Hepatocyte (in vitro differentiated cells): Measurements from ENCODE around the gene EIF1AY. TPM values are rescaled to one million over a fixed set of nuclear protein-coding genes. Genes with fewer than 3 reads are reported as not detected.

Source experiments
- DNase-seq: peaks from one replicate; pipeline ENCODE4 v3.0.0-alpha.2; 2016; ENCODE audit warnings: low spot score
- H2AFZ ChIP-seq: fragments of 200-600 bp; sonication (generic); 2 replicates; pipeline ENCODE4 v1.6.0; 2016; ENCODE audit warnings: antibody characterized with exemption, mild to moderate bottlenecking
- H3K27ac ChIP-seq: fragments of 200-600 bp; sonication (generic); 2 replicates; pipeline ENCODE4 v1.5.1; 2016; ENCODE audit warnings: mild to moderate bottlenecking
- H3K27me3 ChIP-seq: fragments of 200-600 bp; sonication (generic); 2 replicates; pipeline ENCODE4 v1.6.1; 2016
- H3K36me3 ChIP-seq: fragments of 200-600 bp; sonication (generic); replicated peaks from 2 replicates; pipeline ENCODE4 v1.5.1; 2016; ENCODE audit warnings: low read depth; ENCODE audit not compliant: insufficient read depth
- H3K4me1 ChIP-seq: fragments of 200-600 bp; sonication (generic); 2 replicates; pipeline ENCODE4 v1.5.1; 2016; ENCODE audit warnings: mild to moderate bottlenecking, moderate library complexity; ENCODE audit not compliant: insufficient read depth
- H3K4me2 ChIP-seq: fragments of 200-600 bp; sonication (generic); 2 replicates; pipeline ENCODE4 v1.6.0; 2016
- H3K4me3 ChIP-seq: fragments of 200-600 bp; sonication (generic); 2 replicates; pipeline ENCODE4 v1.5.1; 2016; ENCODE audit warnings: mild to moderate bottlenecking
- H3K79me2 ChIP-seq: fragments of 200-600 bp; sonication (generic); 2 replicates; pipeline ENCODE4 v1.6.0; 2017; ENCODE audit warnings: mild to moderate bottlenecking
- H3K9me2 ChIP-seq: fragments of 200-600 bp; sonication (generic); replicated peaks from 2 replicates; pipeline ENCODE4 v1.6.0; 2017; ENCODE audit warnings: mild to moderate bottlenecking; ENCODE audit not compliant: insufficient read depth
- H3K9me3 ChIP-seq: fragments of 200-600 bp; sonication (generic); 2 replicates; pipeline ENCODE4 v1.5.1; 2016; ENCODE audit warnings: low read depth, mild to moderate bottlenecking
- H4K20me1 ChIP-seq: fragments of 200-600 bp; sonication (generic); 2 replicates; pipeline ENCODE4 v1.6.0; 2016; ENCODE audit warnings: mild to moderate bottlenecking; ENCODE audit not compliant: insufficient read depth, poor library complexity, severe bottlenecking
- EZH2 ChIP-seq: fragments of 200-600 bp; sonication (generic); IDR thresholded peaks from 2 replicates; pipeline ENCODE4 v1.6.1; 2016; ENCODE audit warnings: antibody characterized with exemption, mild to moderate bottlenecking, borderline replicate concordance
- EZH2phosphoT487 ChIP-seq: fragments of 200-600 bp; sonication (generic); IDR thresholded peaks from one replicate; pipeline ENCODE4 v1.6.1; 2018; ENCODE audit warnings: antibody characterized with exemption, mild to moderate bottlenecking, low read depth, moderate library complexity; ENCODE audit not compliant: unreplicated experiment, severe bottlenecking
- WGBS: methylation state at CpG from one replicate; pipeline ENCODE4 v1.1.6; 2016; ENCODE audit warnings: low lambda C conversion rate; ENCODE audit errors: missing lambda C conversion rate; 5-methylcytosine and 5-hydroxymethylcytosine counted together
- polyA plus RNA-seq: library from polyadenylated mRNA; unstranded; fragments of >200 nt; fragmentation: Nextera tagmentation; extraction: Ambion mirVana; gene quantifications from 2 replicates; pipeline ENCODE4 v1.2.1, GENCODE V29; 2016
- total RNA-seq: library from RNA; depleted of rRNA; stranded (reverse); fragments of >200 nt; gene quantifications from 2 replicates; pipeline ENCODE4 v1.2.3, GENCODE V29; 2014
- TF ChIP-seq, protein P1 (sequence below): fragments of 200-600 bp; sonication (generic); IDR thresholded peaks from 2 replicates; pipeline ENCODE4 v1.5.1; 2016; ENCODE audit warnings: antibody characterized with exemption, mild to moderate bottlenecking; ENCODE audit not compliant: poor library complexity

EIF1AY gene
- total RNA-seq (not detected in 2 replicates), polyA plus RNA-seq (not detected in 2 replicates)

- no peak within 1 kb of the TSS for H3K4me2 ChIP-seq
- no peak for DNase-seq
Observed at GRCh38 chrY:20575531-20576121, at the start of gene EIF1AY. EIF1AY (plus strand) TSS chrY:20575776; CDS start chrY:20575872, 96 bp downstream.

GRCh38 chrY:20528435-20528834, 47.1 kb upstream of the EIF1AY start:
- H3K4me2 ChIP-seq = no peak overlapping the region
- no peak for DNase-seq
- no peaks in the 10 kb centered on the region for H4K20me1 ChIP-seq
- no peak overlapping the region for H3K27ac ChIP-seq
- no CpG with 5 or more reads among the region's 6 CpGs for WGBS
- no peak for TF ChIP-seq EZH2
- TF ChIP-seq EZH2phosphoT487 = no peak
- TF ChIP-seq, protein P1, sequence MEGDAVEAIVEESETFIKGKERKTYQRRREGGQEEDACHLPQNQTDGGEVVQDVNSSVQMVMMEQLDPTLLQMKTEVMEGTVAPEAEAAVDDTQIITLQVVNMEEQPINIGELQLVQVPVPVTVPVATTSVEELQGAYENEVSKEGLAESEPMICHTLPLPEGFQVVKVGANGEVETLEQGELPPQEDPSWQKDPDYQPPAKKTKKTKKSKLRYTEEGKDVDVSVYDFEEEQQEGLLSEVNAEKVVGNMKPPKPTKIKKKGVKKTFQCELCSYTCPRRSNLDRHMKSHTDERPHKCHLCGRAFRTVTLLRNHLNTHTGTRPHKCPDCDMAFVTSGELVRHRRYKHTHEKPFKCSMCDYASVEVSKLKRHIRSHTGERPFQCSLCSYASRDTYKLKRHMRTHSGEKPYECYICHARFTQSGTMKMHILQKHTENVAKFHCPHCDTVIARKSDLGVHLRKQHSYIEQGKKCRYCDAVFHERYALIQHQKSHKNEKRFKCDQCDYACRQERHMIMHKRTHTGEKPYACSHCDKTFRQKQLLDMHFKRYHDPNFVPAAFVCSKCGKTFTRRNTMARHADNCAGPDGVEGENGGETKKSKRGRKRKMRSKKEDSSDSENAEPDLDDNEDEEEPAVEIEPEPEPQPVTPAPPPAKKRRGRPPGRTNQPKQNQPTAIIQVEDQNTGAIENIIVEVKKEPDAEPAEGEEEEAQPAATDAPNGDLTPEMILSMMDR = no peak
- H3K9me3 ChIP-seq = no peaks in the 10 kb centered on the region
- no peak overlapping the region for H2AFZ ChIP-seq
- no peaks in the 10 kb centered on the region for H3K9me2 ChIP-seq
- no peaks in the 10 kb centered on the region for H3K79me2 ChIP-seq
- no peak overlapping the region for H3K4me3 ChIP-seq
- H3K4me1 ChIP-seq = no peaks in the 10 kb centered on the region
- no peaks in the 10 kb centered on the region for H3K36me3 ChIP-seq
- no peaks in the 10 kb centered on the region for H3K27me3 ChIP-seq

More at GRCh38 chrY:20575531-20576121, at the start of gene EIF1AY:
- H3K4me3 ChIP-seq = no peak within 1 kb of the TSS
- no peaks in the 10 kb centered on the region for H3K79me2 ChIP-seq
- H2AFZ ChIP-seq = no peak within 1 kb of the TSS
- no peak within 1 kb of the TSS for H3K27ac ChIP-seq
- H3K9me2 ChIP-seq = no peaks in the 10 kb centered on the region
- H3K4me1 ChIP-seq = no peaks in the 10 kb centered on the region
- H3K27me3 ChIP-seq = no peaks in the 10 kb centered on the region
- no CpG with 5 or more reads among the region's 31 CpGs for WGBS
- no peak for TF ChIP-seq EZH2phosphoT487
- TF ChIP-seq, protein P1 = no peak
- TF ChIP-seq EZH2 = no peak
- no peaks in the 10 kb centered on the region for H4K20me1 ChIP-seq
- no peaks in the 10 kb centered on the region for H3K9me3 ChIP-seq
- no peaks in the 10 kb centered on the region for H3K36me3 ChIP-seq

- no peaks in the 10 kb centered on the region for H3K9me2 ChIP-seq
- no peaks in the 10 kb centered on the region for H4K20me1 ChIP-seq
- H3K36me3 ChIP-seq = no peaks in the 10 kb centered on the region
- TF ChIP-seq, protein P1 = no peak
- no peak for TF ChIP-seq EZH2phosphoT487
- TF ChIP-seq EZH2 = no peak
- no peaks in the 10 kb centered on the region for H3K4me1 ChIP-seq
- H2AFZ ChIP-seq = no peak overlapping the region
- DNase-seq = no peak
- no peaks in the 10 kb centered on the region for H3K79me2 ChIP-seq
- H3K27me3 ChIP-seq = no peaks in the 10 kb centered on the region
- no peak overlapping the region for H3K4me2 ChIP-seq
- WGBS = no CpG with 5 or more reads among the region's 1 CpG
- H3K4me3 ChIP-seq = no peak overlapping the region
- H3K27ac ChIP-seq = no peak overlapping the region
- H3K9me3 ChIP-seq = no peaks in the 10 kb centered on the region
Observed at GRCh38 chrY:20538186-20538585, 37.4 kb upstream of the EIF1AY start.
